Endothelial cell of umbilical vein (primary cell): ENCODE results near the gene ZNF668. TPM values are rescaled to one million over a fixed set of nuclear protein-coding genes. Genes with fewer than 3 reads are reported as not detected.
A peak's percentile ranks its signal among the peaks of the same experiment; 100 is the strongest.

ENCODE experiments used
- BruUV-seq: library from RNA; stranded (reverse); fragments of 400-500 nt; replicated peaks from 2 replicates; lab custom pipeline; 2021; lab: Mats Ljungman, UMichigan
- CTCF ChIA-PET: fragments of 300-600, 350-600 bp; sonication (Branson Sonifier 250); formaldehyde crosslinking; loops from one replicate; lab custom pipeline; 2021; ENCODE audit warnings: antibody characterized with exemption, inconsistent platforms; lab: Charles Lee
- POLR2A ChIA-PET: fragments of 300-600, 350-600 bp; sonication (Branson Sonifier 250); formaldehyde crosslinking; loops from one replicate; lab custom pipeline; 2021; ENCODE audit warnings: antibody characterized with exemption, inconsistent platforms; lab: Charles Lee
- DNase-seq: peaks from one replicate; pipeline ENCODE4 v3.0.0-alpha.2; 2011; ENCODE audit warnings: low read depth, low spot score
- FAIRE-seq: peaks from 2 replicates; lab custom pipeline; 2011; peaks lifted over from hg19 to GRCh38; lab: Jason Lieb, UNC
- H2AFZ ChIP-seq: 2 replicates; pipeline ENCODE4 v1.6.0; 2012; ENCODE audit warnings: low read depth, low read length, control low read depth, inconsistent platforms
- H3K27ac ChIP-seq: 2 replicates; pipeline ENCODE4 v1.5.1; 2011; ENCODE audit warnings: low read depth, mild to moderate bottlenecking, control low read depth, low read length, moderate library complexity; ENCODE audit not compliant: insufficient read depth
- H3K27me3 ChIP-seq, 2 experiments: 2 replicates each; pipeline versions ENCODE4 v1.6.0 to v1.6.1; 2011; ENCODE audit warnings: low read length in 2 of 2, mixed read lengths in 1 of 2; ENCODE audit not compliant: control insufficient read depth in 2 of 2, insufficient read depth in 2 of 2
- H3K36me3 ChIP-seq, 2 experiments: 2 replicates in 1 of 2; 3 replicates in 1 of 2; pipeline ENCODE4 v1.5.1; 2011; ENCODE audit warnings: low read length in 2 of 2, mild to moderate bottlenecking in 1 of 2, moderate library complexity in 1 of 2; ENCODE audit not compliant: control insufficient read depth in 2 of 2, insufficient read depth in 2 of 2; ENCODE audit errors: extremely low read depth in 1 of 2
- H3K4me1 ChIP-seq: 3 replicates; pipeline ENCODE4 v1.5.1; 2011; ENCODE audit warnings: mild to moderate bottlenecking, low read length; ENCODE audit not compliant: control insufficient read depth, insufficient read depth; ENCODE audit errors: extremely low read depth
- H3K4me2 ChIP-seq: 2 replicates; pipeline ENCODE4 v1.6.1; 2011; ENCODE audit warnings: low read length, control low read depth, mixed read lengths; ENCODE audit not compliant: insufficient read depth
- H3K4me3 ChIP-seq, 3 experiments: fragments of 200-600 bp in 1 of 3; sonication (generic), shearing (Covaris generic) in 1 of 3; replicated peaks in 1 of 3; 2 replicates each; pipeline ENCODE4 v1.5.1; 2011 to 2016; ENCODE audit warnings: control low read depth in 3 of 3, low read length in 3 of 3, mild to moderate bottlenecking in 2 of 3, inconsistent platforms in 1 of 3, low read depth in 1 of 3, moderate library complexity in 1 of 3; ENCODE audit not compliant: insufficient read depth in 1 of 3
- H3K79me2 ChIP-seq: 2 replicates; pipeline ENCODE4 v1.6.0; 2012; ENCODE audit warnings: low read length, inconsistent platforms; ENCODE audit not compliant: control insufficient read depth, insufficient read depth
- H3K9ac ChIP-seq: replicated peaks from 2 replicates; pipeline ENCODE3; 2011; ENCODE audit warnings: low read length, control low read depth; ENCODE audit not compliant: insufficient read depth; ENCODE audit errors: extremely low read depth
- H3K9me1 ChIP-seq: replicated peaks from 3 replicates; pipeline ENCODE4 v1.6.0; 2011; ENCODE audit warnings: mild to moderate bottlenecking, low read length; ENCODE audit not compliant: control insufficient read depth, insufficient read depth; ENCODE audit errors: extremely low read depth
- H3K9me3 ChIP-seq: replicated peaks from 2 replicates; pipeline ENCODE4 v1.5.1; 2012; ENCODE audit warnings: low read length, inconsistent platforms; ENCODE audit not compliant: control insufficient read depth, insufficient read depth
- H4K20me1 ChIP-seq: replicated peaks from 2 replicates; pipeline ENCODE3; 2011; ENCODE audit warnings: mild to moderate bottlenecking, low read length; ENCODE audit not compliant: control insufficient read depth, insufficient read depth; ENCODE audit errors: extremely low read depth
- EZH2 ChIP-seq: IDR thresholded peaks from 2 replicates; pipeline ENCODE4 v1.6.1; 2012; ENCODE audit warnings: borderline replicate concordance, low read depth, mild to moderate bottlenecking, moderate library complexity, low read length, inconsistent platforms; ENCODE audit not compliant: severe bottlenecking
- JUN ChIP-seq: IDR thresholded peaks from 2 replicates; pipeline ENCODE4 v1.6.1; 2011; ENCODE audit warnings: borderline replicate concordance, low read depth; ENCODE audit not compliant: insufficient read length, insufficient read depth
- MAX ChIP-seq: IDR thresholded peaks from 2 replicates; pipeline ENCODE4 v1.6.1; 2011; ENCODE audit not compliant: insufficient read depth, insufficient read length
- MYC ChIP-seq: IDR thresholded peaks from one replicate; pipeline ENCODE4 v1.6.1; 2011; ENCODE audit warnings: mild to moderate bottlenecking, low read depth, low read length
- POLR2A ChIP-seq: IDR thresholded peaks from 2 replicates; pipeline ENCODE4 v1.6.1; 2012; ENCODE audit warnings: low read depth, mild to moderate bottlenecking, control low read depth, low read length
- POLR2AphosphoS5 ChIP-seq: IDR thresholded peaks from 2 replicates; pipeline ENCODE4 v1.6.1; 2012; ENCODE audit warnings: low read depth, mild to moderate bottlenecking, control low read depth, low read length, moderate library complexity; ENCODE audit not compliant: insufficient read depth
- dilution Hi-C: fragments of 300-500 bp; cut with MboI; formaldehyde crosslinking; loops from one replicate; pipeline ENCODE4 v1.15.0; 2019; ENCODE audit warnings: low sequenced_read_pairs; ENCODE audit not compliant: extremely low pct_ligation_motif_present
- intact Hi-C: fragments of 100-400 bp; cut with micrococcal nuclease; formaldehyde crosslinking; loops from one replicate; pipeline ENCODE4 v1.10.0; 2022
- polyA plus RNA-seq, 4 experiments: library from polyadenylated mRNA; depleted of rRNA in 3 of 4; stranded (reverse) in 3 of 4; unstranded in 1 of 4; fragments of >200 nt; gene quantifications; 2 replicates each; pipeline versions ENCODE4 v1.2.1 to v1.2.3, GENCODE V29; 2011 to 2012; ENCODE audit warnings: missing spikeins in 1 of 4
- total RNA-seq: library from RNA; stranded (reverse); gene quantifications from 2 replicates; pipeline ENCODE4 v1.2.3, GENCODE V29; 2021

ZNF668 gene
- total and polyA plus RNA-seq, 2 donors (not counting 3 experiments of a cell fraction or from before 2014, with no cell fraction given) = 11.8 to 13.3 TPM

- H3K9me3 ChIP-seq = no peaks in the 10 kb centered on the region
- H3K4me1 ChIP-seq = peaks cover 11% of the 10 kb centered on the region
- no peaks in the 10 kb centered on the region for H3K9me1 ChIP-seq
- TF ChIP-seq EZH2 (no peak), POLR2AphosphoS5 (peak; percentile 16), JUN (no peak), MYC (no peak), MAX (peak; percentile 22), POLR2A (peak; percentile 59)
- H3K27me3 ChIP-seq = no peaks in the 10 kb centered on the region
- peak overlapping the region; percentile 76 for H3K4me2 ChIP-seq
- peak overlapping the region; percentile 65 for H3K9ac ChIP-seq
- CTCF ChIA-PET = interaction anchor here (1.1 to 1.4 kb wide), 3 partner anchors 48 to 109 kb away, joined by 3 to 7 read pairs (median 6); partner anchors contain the start of gene HSD3B7
- POLR2A ChIA-PET = interaction anchor here (0.7 to 1.0 kb wide), 2 partner anchors 40 to 840 kb away, joined by 3 to 5 read pairs; partner anchors contain the start of genes ZNF267, ZNF646 and ZNF668
- FAIRE-seq (peak; percentile 99), DNase-seq (peak; percentile 82)
- intact Hi-C loops = loop anchor here (1.0 to 2.0 kb wide), 5 partner anchors 40 to 425 kb away; partner anchors contain the start of genes ARMC5, KAT8, SETD1A and VKORC1
- no peaks in the 10 kb centered on the region for H4K20me1 ChIP-seq
- dilution Hi-C loops = no loop called here
- peaks cover 3 to 8% of the 10 kb centered on the region in 2 experiments for H3K36me3 ChIP-seq
- H2AFZ ChIP-seq = peak overlapping the region; percentile 30
- H3K4me3 ChIP-seq = peak overlapping the region; percentile 63 to 75 (median 71)
- H3K79me2 ChIP-seq = peaks cover 12% of the 10 kb centered on the region
- TSS peak; percentile 58 for BruUV-seq
- H3K27ac ChIP-seq = peak overlapping the region; percentile 85
These were observed 40.1 kb downstream of the ZNF668 start for GRCh38 chr16:31033709-31034492.
